IPS-15b (cell line): Measurements from ENCODE around the gene CLHC1.

ENCODE experiments used
- H3K27me3 ChIP-seq: one replicate; pipeline ENCODE4 v1.6.1; 2013; ENCODE audit warnings: low read length; ENCODE audit not compliant: control insufficient read depth, insufficient read depth
- H3K36me3 ChIP-seq: one replicate; pipeline ENCODE4 v1.6.1; 2013; ENCODE audit warnings: low read length; ENCODE audit not compliant: control insufficient read depth, insufficient read depth
- H3K4me1 ChIP-seq: one replicate; pipeline ENCODE4 v1.6.1; 2013; ENCODE audit warnings: mild to moderate bottlenecking, low read length; ENCODE audit not compliant: control insufficient read depth, insufficient read depth
- H3K4me3 ChIP-seq: one replicate; pipeline ENCODE4 v1.5.1; 2013; ENCODE audit warnings: low read depth, low read length
- H3K9ac ChIP-seq: one replicate; pipeline ENCODE4 v1.6.1; 2013; ENCODE audit warnings: low read depth, mild to moderate bottlenecking, low read length
- H3K9me3 ChIP-seq: one replicate; pipeline ENCODE4 v1.6.1; 2013; ENCODE audit warnings: mild to moderate bottlenecking, low read length; ENCODE audit not compliant: control insufficient read depth, insufficient read depth

Gene CLHC1

DNA sequence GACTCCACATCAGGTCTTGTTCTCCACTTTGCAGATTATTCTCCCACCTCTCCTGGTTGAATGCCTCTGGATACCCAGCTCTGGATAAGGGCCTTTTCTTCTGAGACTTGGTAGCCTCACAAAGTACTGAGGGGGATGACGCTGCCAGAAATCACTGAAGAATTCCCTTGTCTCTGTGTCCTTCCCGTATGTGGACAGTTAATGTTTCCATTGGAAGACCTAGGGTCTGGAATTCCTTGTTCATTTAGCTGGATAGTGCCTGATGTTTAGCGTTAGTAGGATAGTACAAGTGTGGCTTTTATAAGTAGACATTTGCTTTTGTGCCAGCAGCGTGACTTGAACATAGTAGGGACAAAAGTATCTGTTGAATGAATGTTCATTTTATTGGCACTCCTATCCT is 76.9 kb downstream of the CLHC1 start:
- Histone ChIP-seq H3K4me1 (peaks cover 6% of the 10 kb centered on the region), H3K9me3 (no peaks in the 10 kb centered on the region), H3K4me3 (no peak overlapping the region), H3K9ac (no peak overlapping the region), H3K36me3 (no peaks in the 10 kb centered on the region), H3K27me3 (no peaks in the 10 kb centered on the region)

DNA sequence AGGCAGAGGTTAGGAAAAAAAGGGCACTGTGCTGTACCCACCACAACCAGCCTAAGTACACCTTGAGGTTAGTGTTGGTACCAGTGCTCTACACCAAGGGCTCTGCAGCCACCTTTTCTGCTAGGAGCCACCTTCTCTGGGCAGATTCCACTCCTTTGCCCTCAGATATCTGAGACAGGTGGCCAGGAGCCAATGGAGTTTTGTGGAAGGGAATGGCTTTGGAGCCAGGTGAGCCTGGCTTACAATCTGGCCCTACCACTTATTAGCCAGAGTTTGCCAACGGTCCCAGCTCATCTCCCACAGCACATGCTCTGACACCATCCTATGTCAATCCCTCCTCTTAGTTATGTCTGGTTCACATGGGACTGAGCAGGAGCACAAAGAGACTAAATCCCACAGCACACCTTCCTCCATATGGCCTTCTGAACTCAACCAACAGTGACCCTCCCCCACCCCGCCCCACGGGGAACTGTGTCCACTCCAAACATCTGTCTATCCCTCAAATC is 77.5 kb downstream of the CLHC1 start:
- H3K9ac ChIP-seq = no peak overlapping the region
- H3K4me3 ChIP-seq = no peak overlapping the region
- H3K27me3 ChIP-seq = no peaks in the 10 kb centered on the region
- peaks cover 6% of the 10 kb centered on the region for H3K4me1 ChIP-seq
- H3K9me3 ChIP-seq = no peaks in the 10 kb centered on the region
- no peaks in the 10 kb centered on the region for H3K36me3 ChIP-seq

DNA sequence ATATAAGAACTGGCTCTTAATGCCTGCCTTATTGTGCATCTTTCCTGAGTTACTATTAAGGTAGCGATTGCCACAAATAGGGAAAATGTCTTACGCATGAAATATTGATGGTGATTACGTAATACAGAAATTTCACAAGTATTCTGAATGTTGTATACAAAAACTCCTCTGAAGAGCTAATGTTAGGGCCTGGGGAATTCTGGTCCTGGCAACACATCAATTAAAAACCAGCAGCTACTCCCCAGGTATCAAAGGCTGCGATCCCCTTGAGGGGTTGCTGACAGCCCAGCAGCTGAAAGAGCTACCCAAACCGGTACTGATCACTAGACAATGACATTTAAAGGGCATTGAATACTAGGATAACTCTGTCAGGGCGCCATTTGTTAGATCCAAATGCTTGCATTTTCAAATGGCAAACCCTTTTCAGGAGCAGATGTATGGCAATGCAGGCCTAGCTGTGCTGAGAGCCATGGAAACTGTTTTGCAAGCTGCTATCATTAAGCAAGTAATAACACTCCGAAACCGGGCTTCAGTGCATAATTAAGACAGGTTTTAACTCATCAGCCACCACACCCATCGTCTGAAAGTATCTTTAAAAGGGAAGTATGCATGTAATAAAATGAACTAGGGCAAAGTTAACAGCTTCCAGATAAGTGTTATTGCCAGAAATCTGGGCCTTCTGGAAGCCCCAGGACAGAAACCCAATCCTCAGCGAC is 78.4 kb downstream of the CLHC1 start:
- Histone ChIP-seq H3K27me3 (no peaks in the 10 kb centered on the region), H3K4me1 (peaks cover 6% of the 10 kb centered on the region), H3K4me3 (no peak overlapping the region), H3K36me3 (no peaks in the 10 kb centered on the region), H3K9me3 (no peaks in the 10 kb centered on the region), H3K9ac (no peak overlapping the region)

DNA sequence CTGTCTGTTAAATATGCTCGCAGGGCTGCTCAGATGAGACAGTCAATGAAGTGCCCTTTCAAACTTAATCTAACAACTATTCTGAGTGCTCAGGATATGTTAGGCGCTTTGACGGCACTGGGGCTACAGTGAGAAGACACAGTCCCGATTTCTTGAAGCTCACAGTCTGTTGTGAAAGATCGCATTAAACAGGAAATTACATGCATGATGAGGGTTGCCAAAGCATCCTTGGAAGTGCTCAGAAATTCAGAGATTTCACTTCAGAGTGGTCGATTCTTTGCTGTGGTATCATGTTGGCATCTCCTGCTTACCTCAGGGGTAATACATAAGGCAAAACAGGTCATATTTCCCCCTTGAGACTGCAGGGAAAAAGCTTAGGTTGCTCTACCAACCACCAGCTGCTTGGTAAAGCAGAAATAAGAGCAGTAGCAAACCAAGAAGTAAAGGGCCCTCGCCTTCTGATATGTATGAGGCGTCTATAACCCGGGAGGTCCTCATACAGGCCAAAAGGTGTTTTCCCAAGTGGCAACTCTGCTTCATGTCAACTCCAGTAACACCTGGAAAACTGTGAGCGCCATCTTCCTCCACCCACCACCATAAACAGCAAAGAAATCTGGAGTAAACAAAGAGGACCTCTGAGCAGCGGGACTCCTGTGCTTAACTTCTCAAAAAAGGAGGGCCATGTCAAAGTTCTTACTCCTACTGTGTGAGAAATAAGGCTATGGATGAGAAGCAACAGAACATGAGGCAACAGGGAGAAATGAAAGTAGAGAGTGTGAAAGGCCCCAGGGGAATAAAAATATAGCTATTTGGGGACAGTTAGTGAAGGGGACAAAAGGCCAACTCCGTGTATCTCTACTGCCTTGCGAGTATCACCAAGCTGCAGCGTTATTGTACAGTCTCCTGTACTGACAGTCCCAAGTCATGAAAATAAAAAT is 79.3 kb downstream of the CLHC1 start:
- Histone ChIP-seq H3K4me1 (peaks cover 6% of the 10 kb centered on the region), H3K9me3 (no peaks in the 10 kb centered on the region), H3K36me3 (no peaks in the 10 kb centered on the region), H3K9ac (no peak overlapping the region), H3K4me3 (no peak overlapping the region), H3K27me3 (no peaks in the 10 kb centered on the region)

DNA sequence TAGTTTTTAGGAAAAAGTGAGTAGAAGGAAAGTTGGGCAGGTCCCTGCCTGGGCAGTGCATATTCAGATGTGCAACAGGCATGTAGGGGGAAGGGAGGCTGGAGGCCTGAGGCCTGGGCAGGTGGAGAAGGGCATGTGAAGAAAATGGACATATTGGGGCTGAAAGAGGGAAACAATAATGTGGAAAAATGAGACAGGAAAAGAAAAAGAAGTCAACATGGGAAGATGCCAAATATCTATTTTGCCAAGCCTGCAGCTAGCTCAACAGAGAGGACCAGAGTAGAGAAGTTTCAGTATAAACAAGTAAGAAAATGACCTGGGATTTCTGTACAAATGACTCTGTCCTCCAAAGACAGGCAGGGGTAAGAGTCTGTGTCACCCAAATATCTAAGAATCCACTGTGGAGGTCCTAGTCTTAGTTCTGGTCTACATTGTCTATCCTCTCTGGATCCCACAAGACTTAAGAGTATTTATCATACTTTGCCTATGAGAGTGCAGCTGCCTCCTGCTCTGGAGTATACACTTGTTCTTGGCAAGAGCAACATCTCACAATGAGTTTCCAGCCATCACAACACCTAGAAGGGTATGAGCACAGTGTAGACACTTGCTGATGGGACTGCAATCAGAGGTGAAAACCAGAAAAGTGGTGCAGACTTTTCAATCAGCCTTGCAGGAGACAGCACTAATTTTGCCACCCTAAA is 80.2 kb downstream of the CLHC1 start:
- no peak overlapping the region for H3K9ac ChIP-seq
- H3K4me3 ChIP-seq = no peak overlapping the region
- no peaks in the 10 kb centered on the region for H3K9me3 ChIP-seq
- no peaks in the 10 kb centered on the region for H3K27me3 ChIP-seq
- peaks cover 6% of the 10 kb centered on the region for H3K4me1 ChIP-seq
- H3K36me3 ChIP-seq = no peaks in the 10 kb centered on the region

DNA sequence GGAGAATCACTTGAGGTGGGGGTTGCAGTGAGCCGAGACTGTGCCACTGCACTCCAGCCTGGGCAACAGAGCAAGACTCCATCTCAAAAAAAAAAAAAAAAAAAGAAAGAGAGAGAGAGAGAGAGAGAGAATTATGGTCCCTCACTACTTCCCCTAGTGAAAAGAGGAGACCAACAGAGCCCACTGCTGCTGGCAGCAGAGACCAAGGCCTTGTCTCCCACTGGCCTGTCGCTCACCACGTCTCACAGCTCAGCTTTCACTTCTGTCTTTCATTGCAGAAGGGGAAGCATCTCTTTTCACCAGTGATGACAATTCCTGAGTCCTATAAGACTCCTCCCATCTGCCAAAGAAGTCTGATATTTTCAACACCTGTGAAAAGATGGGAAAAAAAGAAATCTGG is 81.3 kb downstream of the CLHC1 start:
- H3K4me1 ChIP-seq = peaks cover 6% of the 10 kb centered on the region
- H3K4me3 ChIP-seq = no peak overlapping the region
- no peaks in the 10 kb centered on the region for H3K36me3 ChIP-seq
- H3K9me3 ChIP-seq = no peaks in the 10 kb centered on the region
- no peak overlapping the region for H3K9ac ChIP-seq
- no peaks in the 10 kb centered on the region for H3K27me3 ChIP-seq

DNA sequence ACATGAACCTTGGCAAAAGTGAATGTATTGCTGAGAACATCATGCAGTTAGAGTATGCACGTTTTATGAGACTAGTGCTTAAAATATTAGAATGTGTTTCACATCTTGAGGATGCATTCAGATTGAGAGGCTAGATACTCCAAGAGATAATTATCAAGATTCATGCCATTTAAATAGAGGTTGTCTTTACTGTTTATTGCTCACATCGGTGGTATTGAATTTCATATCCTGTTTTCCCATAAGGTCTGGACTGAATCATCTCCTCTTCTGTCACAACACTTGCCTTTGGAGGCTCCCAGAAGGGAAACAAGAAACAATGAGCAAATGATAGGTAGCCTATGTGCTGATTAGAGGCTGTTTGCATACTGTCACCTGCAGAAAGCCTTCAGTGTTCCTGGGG is 83.8 kb downstream of the CLHC1 start:
- H3K4me3 ChIP-seq = no peak overlapping the region
- no peaks in the 10 kb centered on the region for H3K9me3 ChIP-seq
- no peak overlapping the region for H3K9ac ChIP-seq
- no peaks in the 10 kb centered on the region for H3K4me1 ChIP-seq
- H3K27me3 ChIP-seq = no peaks in the 10 kb centered on the region
- H3K36me3 ChIP-seq = no peaks in the 10 kb centered on the region

DNA sequence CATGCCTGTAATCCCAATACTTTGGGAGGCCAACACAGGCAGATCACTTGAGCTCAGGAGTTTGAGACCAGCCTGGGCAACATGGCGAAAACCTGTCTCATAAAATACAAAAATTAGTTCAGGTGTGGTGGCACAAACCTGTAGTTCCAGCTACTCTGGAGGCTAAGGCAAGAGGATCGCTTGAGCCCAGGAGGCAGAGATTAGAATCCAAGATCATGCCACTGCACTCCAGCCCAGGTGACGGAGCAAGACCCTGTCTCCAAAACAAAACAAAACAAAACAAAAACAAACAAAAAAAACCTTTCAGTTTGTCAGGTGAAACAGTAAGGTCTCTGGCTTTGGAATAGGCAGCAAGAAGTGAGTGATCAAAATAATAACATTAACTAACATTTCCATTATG is 84.6 kb downstream of the CLHC1 start:
- no peak overlapping the region for H3K4me3 ChIP-seq
- no peaks in the 10 kb centered on the region for H3K36me3 ChIP-seq
- H3K9ac ChIP-seq = no peak overlapping the region
- no peaks in the 10 kb centered on the region for H3K9me3 ChIP-seq
- H3K4me1 ChIP-seq = no peaks in the 10 kb centered on the region
- H3K27me3 ChIP-seq = no peaks in the 10 kb centered on the region

DNA sequence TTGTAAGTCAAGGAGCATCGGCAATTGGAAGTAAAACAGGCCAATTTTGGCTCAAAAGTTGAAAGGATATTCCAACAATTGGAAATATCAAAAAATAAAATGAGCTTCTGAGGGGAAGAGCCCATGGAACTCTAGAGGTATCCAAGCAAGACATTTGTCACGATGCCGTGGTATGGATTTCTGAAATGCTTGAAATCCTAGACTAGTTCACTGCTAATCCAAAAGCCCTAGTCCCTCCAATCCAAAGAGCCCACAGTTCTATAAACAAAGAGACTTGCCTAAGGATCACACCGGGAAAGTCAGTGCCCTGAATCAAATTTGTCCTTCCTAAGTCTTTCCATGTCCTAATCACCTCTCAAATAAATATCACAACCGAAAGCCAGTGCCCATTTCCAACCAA is 85.1 kb downstream of the CLHC1 start:
- H3K9me3 ChIP-seq = no peaks in the 10 kb centered on the region
- no peak overlapping the region for H3K4me3 ChIP-seq
- no peak overlapping the region for H3K9ac ChIP-seq
- H3K36me3 ChIP-seq = no peaks in the 10 kb centered on the region
- no peaks in the 10 kb centered on the region for H3K4me1 ChIP-seq
- no peaks in the 10 kb centered on the region for H3K27me3 ChIP-seq

DNA sequence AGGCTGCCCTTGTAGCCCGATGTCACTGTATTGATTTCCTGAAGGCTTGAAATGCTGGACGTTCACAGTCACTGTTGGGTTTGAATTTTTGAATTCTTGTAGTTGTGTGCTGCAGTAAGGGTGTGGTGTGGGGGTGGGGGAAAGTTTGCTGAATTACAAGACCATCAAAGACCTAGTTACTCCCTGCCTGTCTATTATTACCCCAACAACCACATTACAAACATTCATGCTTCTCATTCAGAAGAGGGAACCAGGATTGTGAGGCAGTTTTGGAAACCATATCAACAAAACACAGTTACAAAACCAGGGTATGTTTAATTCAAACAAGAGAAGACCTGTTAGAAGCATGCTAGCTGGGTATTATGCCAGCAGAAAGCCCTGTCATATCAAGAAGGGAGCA is 85.8 kb downstream of the CLHC1 start:
- H3K9ac ChIP-seq = no peak overlapping the region
- H3K4me1 ChIP-seq = no peaks in the 10 kb centered on the region

DNA sequence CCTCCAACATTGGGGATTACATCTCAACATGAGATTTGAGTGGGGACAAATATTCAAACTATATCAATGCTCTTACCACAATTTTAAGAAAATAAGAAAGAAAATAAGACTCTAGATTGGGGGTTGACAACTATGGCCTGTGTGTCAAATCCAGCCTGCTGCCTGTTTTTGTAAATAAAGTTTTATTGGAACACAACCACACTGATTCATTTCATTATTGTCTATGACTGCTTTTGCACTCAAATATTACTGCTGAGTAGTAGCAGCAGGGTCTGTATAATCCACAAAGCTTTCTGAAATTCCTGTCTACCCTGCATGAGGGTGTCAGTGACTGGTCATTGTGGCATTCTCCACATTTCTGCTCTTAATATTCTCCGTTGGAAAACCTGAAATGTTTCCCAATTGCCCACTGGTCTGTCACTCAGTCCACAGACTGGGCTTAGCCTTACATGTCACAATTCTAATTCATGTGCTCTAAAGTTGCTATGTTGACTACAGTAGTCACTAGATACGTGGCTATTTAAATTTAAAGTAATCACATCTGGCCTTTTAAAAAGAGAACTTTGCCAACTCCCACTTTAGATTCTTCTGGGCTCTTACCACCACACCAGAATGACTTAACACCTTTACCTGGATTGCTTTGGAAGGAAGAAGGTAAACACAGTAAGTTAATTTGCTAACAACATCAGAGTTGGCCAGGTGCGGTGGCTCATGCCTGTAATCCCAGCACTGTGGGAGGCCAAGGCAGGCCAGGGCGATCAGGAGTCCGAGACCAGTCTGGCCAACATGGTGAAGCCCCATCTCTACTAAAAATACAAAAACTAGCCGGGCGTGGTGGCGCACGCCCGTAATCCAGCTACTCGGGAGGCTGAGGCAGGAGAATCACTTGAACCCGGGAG is 86.9 kb downstream of the CLHC1 start:
- Histone ChIP-seq H3K4me3 (no peak overlapping the region), H3K4me1 (no peaks in the 10 kb centered on the region), H3K9ac (no peak overlapping the region), H3K9me3 (no peaks in the 10 kb centered on the region), H3K36me3 (no peaks in the 10 kb centered on the region), H3K27me3 (no peaks in the 10 kb centered on the region)

More for the DNA sequence above, 85.8 kb downstream of the CLHC1 start:
- Histone ChIP-seq H3K4me3 (no peak overlapping the region), H3K9me3 (no peaks in the 10 kb centered on the region), H3K27me3 (no peaks in the 10 kb centered on the region), H3K36me3 (no peaks in the 10 kb centered on the region)
